ENCODE measurements around the gene NKX3-2. TPM values are rescaled to one million over a fixed set of nuclear protein-coding genes. Genes with fewer than 3 reads are reported as not detected.

The NKX3-2 gene
- total and polyA plus RNA-seq, 9 of the 15 experiments (the other 6 are each of a cell fraction or from before 2014, with no cell fraction given) = 0.03 to 0.81 (median 0.27) TPM; not detected in 1

DNA sequence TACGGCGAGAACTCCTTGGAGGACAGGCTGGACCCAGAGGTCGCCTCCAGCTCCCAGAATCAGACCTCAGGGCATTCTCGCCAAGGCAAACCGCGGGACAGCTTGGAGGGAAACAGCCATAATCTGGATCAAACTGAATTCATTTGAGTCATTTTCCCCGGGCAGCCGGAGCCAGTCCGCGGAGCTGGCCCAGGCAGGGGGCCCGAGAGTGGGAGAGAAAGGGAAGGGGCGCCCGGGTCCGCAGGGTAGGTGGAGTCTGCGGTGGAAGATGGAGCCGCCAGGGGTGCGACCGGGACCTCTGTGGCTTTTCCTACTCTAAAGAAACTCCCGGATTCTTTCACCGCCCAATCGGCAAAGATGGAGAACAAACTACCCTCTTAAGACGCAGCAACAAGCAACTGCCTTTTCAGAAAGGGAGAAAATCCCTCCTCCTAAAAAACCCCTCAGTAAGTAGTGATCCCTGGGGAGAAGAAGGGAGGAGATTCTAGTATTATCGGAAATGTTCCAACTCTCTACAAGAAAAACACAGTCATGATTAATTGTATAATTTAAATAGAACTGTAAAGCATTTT is 5.2 kb downstream of the NKX3-2 start:
- H3K4me3 ChIP-seq = no peak overlapping the region
- FAIRE-seq = no peak
- no peaks in the 10 kb centered on the region for H3K36me3 ChIP-seq (ENCODE audit: control insufficient read depth, insufficient read depth, low read length)
- no peak overlapping the region for H3K27ac ChIP-seq (ENCODE audit: extremely low read depth, low read depth, low read length)
- H3K4me2 ChIP-seq (ENCODE audit: insufficient read depth, low read length) = no peak overlapping the region
- H3K9me1 ChIP-seq (ENCODE audit: control insufficient read depth, insufficient read depth, low read length) = no peaks in the 10 kb centered on the region
- peak in 1 of 4 experiments; percentile 4 for DNase-seq (ENCODE audit: extremely low read depth in 1 of 4, low spot score in 3 of 4)
- no peak overlapping the region for H3K9ac ChIP-seq (ENCODE audit: insufficient read depth in 1 of 2, low read depth in 2 of 2, low read length in 2 of 2)
- no peaks in the 10 kb centered on the region for H3K79me2 ChIP-seq (ENCODE audit: control insufficient read depth, insufficient read depth, low read length)
- POLR2A ChIA-PET = no interaction called here
- intact Hi-C loops (cut with micrococcal nuclease) (loop anchor here (5.0 kb wide), 1 partner anchor 172 kb away; no protein-coding TSS in a partner anchor), in situ Hi-C loops (cut with MboI) (no loop called here)
- peaks cover 0 to 23% of the 10 kb centered on the region in 2 experiments; a peak in 2 of 5 replicates for H3K4me1 ChIP-seq (replicated peaks in 1 of 2; ENCODE audit: control insufficient read depth in 2 of 2, insufficient read depth in 2 of 2, low read length in 2 of 2)
- CTCF ChIA-PET (ENCODE audit: low intra/inter-chr PET ratio) = no interaction called here
- no peaks in the 10 kb centered on the region; the same call in 1 of the 2 replicates for H4K20me1 ChIP-seq (replicated peaks; ENCODE audit: control insufficient read depth, insufficient read depth, low read length)
- H3K27me3 ChIP-seq (ENCODE audit: control insufficient read depth in 2 of 2, insufficient read depth in 2 of 2, low read length in 2 of 2) = peaks cover 44 to 69% of the 10 kb centered on the region in 2 experiments
- ATAC-seq = no peak
- BruUV-seq (replicated peaks) = no TSS peak
- TF ChIP-seq CCNT2 (IDR thresholded peaks at IDR 0.05; ENCODE audit: borderline replicate concordance, extremely low read depth, insufficient read length, low read depth, low read length) (no peak), CREM (IDR thresholded peaks at IDR 0.05; ENCODE audit: low read depth) (no peak), PTBP1 (IDR thresholded peaks at IDR 0.05; ENCODE audit: low read depth, low read length) (no peak), PHF20 (IDR thresholded peaks at IDR 0.05; ENCODE audit: partially characterized antibody) (no peak)
- TF ChIP-seq, protein P1, sequence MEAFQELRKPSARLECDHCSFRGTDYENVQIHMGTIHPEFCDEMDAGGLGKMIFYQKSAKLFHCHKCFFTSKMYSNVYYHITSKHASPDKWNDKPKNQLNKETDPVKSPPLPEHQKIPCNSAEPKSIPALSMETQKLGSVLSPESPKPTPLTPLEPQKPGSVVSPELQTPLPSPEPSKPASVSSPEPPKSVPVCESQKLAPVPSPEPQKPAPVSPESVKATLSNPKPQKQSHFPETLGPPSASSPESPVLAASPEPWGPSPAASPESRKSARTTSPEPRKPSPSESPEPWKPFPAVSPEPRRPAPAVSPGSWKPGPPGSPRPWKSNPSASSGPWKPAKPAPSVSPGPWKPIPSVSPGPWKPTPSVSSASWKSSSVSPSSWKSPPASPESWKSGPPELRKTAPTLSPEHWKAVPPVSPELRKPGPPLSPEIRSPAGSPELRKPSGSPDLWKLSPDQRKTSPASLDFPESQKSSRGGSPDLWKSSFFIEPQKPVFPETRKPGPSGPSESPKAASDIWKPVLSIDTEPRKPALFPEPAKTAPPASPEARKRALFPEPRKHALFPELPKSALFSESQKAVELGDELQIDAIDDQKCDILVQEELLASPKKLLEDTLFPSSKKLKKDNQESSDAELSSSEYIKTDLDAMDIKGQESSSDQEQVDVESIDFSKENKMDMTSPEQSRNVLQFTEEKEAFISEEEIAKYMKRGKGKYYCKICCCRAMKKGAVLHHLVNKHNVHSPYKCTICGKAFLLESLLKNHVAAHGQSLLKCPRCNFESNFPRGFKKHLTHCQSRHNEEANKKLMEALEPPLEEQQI (IDR thresholded peaks at IDR 0.05) = no peak
- TF ChIP-seq, protein P2, sequence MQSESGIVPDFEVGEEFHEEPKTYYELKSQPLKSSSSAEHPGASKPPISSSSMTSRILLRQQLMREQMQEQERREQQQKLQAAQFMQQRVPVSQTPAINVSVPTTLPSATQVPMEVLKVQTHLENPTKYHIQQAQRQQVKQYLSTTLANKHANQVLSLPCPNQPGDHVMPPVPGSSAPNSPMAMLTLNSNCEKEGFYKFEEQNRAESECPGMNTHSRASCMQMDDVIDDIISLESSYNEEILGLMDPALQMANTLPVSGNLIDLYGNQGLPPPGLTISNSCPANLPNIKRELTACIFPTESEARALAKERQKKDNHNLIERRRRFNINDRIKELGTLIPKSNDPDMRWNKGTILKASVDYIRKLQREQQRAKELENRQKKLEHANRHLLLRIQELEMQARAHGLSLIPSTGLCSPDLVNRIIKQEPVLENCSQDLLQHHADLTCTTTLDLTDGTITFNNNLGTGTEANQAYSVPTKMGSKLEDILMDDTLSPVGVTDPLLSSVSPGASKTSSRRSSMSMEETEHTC (IDR thresholded peaks at IDR 0.05) = no peak
- 0 out of 2 replicates have a peak, but pooled peaks cover 1% of the 10 kb centered on the region for H3K9me3 ChIP-seq (replicated peaks; ENCODE audit: control insufficient read depth, insufficient read depth, low read depth, low read length)
- no peak overlapping the region for H2AFZ ChIP-seq (ENCODE audit: low read depth, low read length)
- WGBS (ENCODE audit: insufficient coverage, low coverage, missing lambda C conversion rate) = 25% methylated on average over 23 of the region's 23 CpGs
